ENCODE data around the gene RNASE12. TPM values are rescaled to one million over a fixed set of nuclear protein-coding genes. Genes with fewer than 3 reads are reported as not detected.
A peak's percentile ranks its signal among the peaks of the same experiment; 100 is the strongest.
"Not testable (repeated sequence)": the region's sequence is repeated elsewhere in the genome, so short reads cannot be mapped to it uniquely, and the experiment has no call there.

RNASE12 gene
- total RNA-seq, 1 donor from 2014 or later, result not detected

DNA sequence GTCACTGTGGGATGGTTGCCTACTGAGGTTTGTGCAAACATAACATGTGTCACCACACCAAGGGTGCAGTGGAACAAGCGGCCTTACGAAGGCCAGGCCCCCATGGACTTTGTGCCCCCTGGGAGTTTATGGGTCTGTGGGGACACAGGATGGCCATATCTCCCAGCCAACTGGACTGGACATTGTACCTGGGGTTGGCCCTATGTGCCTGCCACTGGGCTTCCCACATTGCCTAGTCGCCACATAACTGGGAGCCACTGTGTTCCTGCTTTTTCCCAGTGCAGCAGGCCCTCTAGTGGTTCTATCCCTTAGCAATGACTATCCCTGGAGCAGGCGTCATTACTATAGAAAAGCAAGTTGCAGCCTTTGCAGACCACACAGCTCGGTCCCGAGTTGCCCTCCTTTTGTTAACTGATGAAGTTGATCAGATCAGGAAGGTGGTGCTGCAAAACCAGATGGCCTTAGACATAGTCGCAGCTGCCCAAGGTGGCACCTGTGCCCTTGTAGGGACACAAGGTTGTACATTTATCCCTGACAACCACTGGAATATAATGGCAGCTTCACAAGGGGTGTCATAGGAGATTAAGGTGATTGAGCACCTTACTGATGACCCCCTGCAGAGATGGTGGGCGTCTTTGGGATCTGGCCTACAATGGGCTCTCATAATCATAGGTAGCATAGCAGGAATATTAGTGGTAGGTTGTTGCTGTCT is 15.2 kb upstream of the RNASE12 start:
- Mint-ChIP-seq H3K36me3 (no peaks in the 10 kb centered on the region), H3K4me3 (no peak overlapping the region), H3K27me3 (peaks cover 2% of the 10 kb centered on the region), H3K4me1 (ENCODE audit: unreplicated experiment) (no peaks in the 10 kb centered on the region), H3K9me3 (no peaks in the 10 kb centered on the region), H3K27ac (no peak overlapping the region)
- no peak for DNase-seq (ENCODE audit: extremely low spot score, unreplicated experiment)
- TF ChIP-seq, protein P1, sequence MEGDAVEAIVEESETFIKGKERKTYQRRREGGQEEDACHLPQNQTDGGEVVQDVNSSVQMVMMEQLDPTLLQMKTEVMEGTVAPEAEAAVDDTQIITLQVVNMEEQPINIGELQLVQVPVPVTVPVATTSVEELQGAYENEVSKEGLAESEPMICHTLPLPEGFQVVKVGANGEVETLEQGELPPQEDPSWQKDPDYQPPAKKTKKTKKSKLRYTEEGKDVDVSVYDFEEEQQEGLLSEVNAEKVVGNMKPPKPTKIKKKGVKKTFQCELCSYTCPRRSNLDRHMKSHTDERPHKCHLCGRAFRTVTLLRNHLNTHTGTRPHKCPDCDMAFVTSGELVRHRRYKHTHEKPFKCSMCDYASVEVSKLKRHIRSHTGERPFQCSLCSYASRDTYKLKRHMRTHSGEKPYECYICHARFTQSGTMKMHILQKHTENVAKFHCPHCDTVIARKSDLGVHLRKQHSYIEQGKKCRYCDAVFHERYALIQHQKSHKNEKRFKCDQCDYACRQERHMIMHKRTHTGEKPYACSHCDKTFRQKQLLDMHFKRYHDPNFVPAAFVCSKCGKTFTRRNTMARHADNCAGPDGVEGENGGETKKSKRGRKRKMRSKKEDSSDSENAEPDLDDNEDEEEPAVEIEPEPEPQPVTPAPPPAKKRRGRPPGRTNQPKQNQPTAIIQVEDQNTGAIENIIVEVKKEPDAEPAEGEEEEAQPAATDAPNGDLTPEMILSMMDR (conservative IDR thresholded peaks at IDR 0.05), result peak; percentile 66

DNA sequence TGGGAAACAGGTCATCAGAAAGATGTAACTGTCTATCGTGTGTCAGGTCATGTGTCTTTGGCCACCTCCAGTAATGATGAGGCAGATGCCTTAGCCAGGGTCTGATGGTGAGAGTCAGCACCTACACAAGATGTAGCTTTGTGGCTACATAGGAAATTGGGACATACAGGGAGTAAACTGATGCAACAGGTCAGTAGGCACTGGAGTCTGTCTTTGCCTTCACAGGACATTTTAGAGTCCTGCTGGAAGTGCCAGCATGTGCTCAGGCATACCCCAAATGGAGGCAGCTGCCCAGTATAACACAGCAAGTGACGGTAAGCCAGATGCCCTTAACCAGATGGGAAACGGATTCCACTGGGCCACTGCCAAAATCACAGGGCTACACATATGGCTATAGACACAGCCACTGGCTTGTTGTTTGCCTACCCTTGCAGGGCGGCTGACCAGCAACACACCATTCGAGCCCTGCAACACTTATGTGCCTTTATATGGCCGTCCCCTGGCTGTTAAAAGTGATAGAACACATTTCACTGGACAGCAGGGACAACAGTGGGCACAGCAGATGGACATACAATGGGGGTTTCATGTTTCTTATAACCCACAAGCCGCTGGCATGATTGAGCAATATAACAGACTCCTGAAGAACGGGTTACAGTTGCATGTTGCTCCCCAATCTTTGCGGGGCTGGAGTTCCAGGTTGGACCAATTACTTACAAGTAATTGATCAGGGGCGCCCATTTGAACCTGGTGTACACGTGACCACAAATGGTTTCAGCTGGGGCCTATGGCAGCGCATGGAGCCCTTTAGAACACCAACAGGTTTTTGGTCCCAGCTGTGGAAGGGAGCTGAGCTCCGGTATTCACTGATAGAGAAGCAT is 12.9 kb upstream of the RNASE12 start:
- Mint-ChIP-seq H3K4me3 (no peak overlapping the region), H3K4me1 (ENCODE audit: unreplicated experiment) (no peaks in the 10 kb centered on the region), H3K27ac (no peak overlapping the region), H3K9me3 (no peaks in the 10 kb centered on the region), H3K27me3 (peaks cover 6% of the 10 kb centered on the region), H3K36me3 (no peaks in the 10 kb centered on the region)
- no peak for DNase-seq (ENCODE audit: extremely low spot score, unreplicated experiment)
- TF ChIP-seq, protein P1 (conservative IDR thresholded peaks at IDR 0.05), result no peak

DNA sequence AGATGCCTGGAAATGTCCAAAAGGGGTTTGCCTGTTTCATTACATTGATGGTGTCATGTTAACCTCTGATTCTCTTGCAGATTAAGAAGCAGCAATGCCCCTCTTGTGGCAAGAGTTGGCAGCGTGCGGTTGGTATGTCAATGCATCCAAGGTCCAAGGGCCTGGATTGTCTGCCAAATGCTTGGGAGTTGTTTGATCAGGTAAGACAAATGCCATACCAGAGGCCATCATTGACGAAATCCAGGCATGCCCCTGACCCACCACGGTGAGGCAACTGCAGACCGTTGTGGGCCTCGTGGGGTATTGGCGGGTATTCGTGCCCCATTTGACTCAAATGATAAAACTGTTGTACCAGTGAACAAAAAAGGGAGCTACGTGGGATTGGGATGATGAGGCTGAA is 11.4 kb upstream of the RNASE12 start:
- H3K4me1 Mint-ChIP-seq (ENCODE audit: unreplicated experiment), result no peaks in the 10 kb centered on the region
- H3K27me3 Mint-ChIP-seq, result peaks cover 4% of the 10 kb centered on the region
- TF ChIP-seq, protein P1 (conservative IDR thresholded peaks at IDR 0.05), result no peak
- H3K27ac Mint-ChIP-seq, result no peak overlapping the region
- H3K9me3 Mint-ChIP-seq, result no peaks in the 10 kb centered on the region
- DNase-seq (ENCODE audit: extremely low spot score, unreplicated experiment), result no peak
- H3K36me3 Mint-ChIP-seq, result no peaks in the 10 kb centered on the region
- H3K4me3 Mint-ChIP-seq, result no peak overlapping the region

DNA sequence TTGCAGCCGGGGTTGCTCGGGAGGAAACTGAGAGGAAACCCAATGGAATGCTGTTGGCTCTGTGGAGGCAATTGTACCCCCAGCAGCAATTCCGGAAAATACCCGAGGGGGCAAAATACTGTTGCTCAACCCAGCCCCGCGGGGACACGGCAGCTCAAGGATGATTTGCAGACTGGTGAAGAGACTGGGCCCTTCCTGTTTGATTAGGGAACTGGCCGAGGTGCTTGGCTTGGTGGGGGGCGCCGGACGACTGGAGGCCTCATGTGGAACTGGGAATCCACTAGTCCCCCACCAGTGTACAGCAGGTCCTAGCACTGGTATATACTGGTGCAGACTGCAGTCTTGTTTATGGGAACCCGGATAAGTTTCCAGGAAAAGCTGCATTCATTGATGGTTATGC is 10.3 kb upstream of the RNASE12 start:
- TF ChIP-seq, protein P1 (conservative IDR thresholded peaks at IDR 0.05), result no peak
- H3K27ac Mint-ChIP-seq, result no peak overlapping the region
- no peaks in the 10 kb centered on the region for H3K9me3 Mint-ChIP-seq

GRCh38 chr14:20597108-20597507 is 5.9 kb upstream of the RNASE12 start:
- Mint-ChIP-seq H3K9me3 (no peaks in the 10 kb centered on the region), H3K36me3 (no peaks in the 10 kb centered on the region), H3K4me1 (ENCODE audit: unreplicated experiment) (no peaks in the 10 kb centered on the region), H3K27me3 (peaks cover 4% of the 10 kb centered on the region), H3K4me3 (no peak overlapping the region), H3K27ac (no peak overlapping the region)
- TF ChIP-seq, protein P1 (conservative IDR thresholded peaks at IDR 0.05), result no peak
- DNase-seq (ENCODE audit: extremely low spot score, unreplicated experiment), result no peak

More for the DNA sequence above, 10.3 kb upstream of the RNASE12 start:
- peaks cover 4% of the 10 kb centered on the region for H3K27me3 Mint-ChIP-seq
- H3K36me3 Mint-ChIP-seq, result no peaks in the 10 kb centered on the region
- H3K4me1 Mint-ChIP-seq (ENCODE audit: unreplicated experiment), result no peaks in the 10 kb centered on the region
- no peak overlapping the region for H3K4me3 Mint-ChIP-seq
- DNase-seq (ENCODE audit: extremely low spot score, unreplicated experiment), result no peak

DNA sequence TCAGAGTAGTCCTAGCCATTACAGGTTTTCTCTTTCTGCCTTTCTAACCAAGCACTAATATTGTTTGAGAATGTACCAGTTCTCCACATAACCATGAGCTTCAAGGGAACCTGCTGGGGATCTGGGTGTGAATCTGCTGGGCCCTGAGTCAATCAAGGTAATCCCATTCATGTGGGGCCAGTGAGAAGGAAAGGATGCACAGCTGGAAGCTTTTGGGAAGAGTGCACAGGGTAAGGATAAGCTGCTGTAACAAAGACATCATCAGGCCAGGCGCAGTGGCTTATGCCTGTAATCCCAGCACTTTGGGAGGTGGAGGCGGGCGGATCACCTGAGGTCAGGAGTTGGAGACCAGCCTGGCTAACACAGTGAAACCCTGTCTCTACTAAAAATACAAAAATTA is 4.5 kb upstream of the RNASE12 start:
- not testable (repeated sequence) for H3K9me3 Mint-ChIP-seq; H3K36me3 Mint-ChIP-seq; H3K4me3 Mint-ChIP-seq; DNase-seq (ENCODE audit: extremely low spot score, unreplicated experiment); H3K4me1 Mint-ChIP-seq (ENCODE audit: unreplicated experiment); H3K27ac Mint-ChIP-seq
- peaks cover 12% of the 10 kb centered on the region for H3K27me3 Mint-ChIP-seq
